Mesendoderm (in vitro differentiated cells): Measurements from ENCODE around the gene TECPR2.
A peak's percentile ranks its signal among the peaks of the same experiment; 100 is the strongest.

Experiments
- DNase-seq: peaks from one replicate; pipeline ENCODE4 v3.0.0; 2013
- H2AK5ac ChIP-seq: 2 replicates; pipeline ENCODE4 v1.6.1; 2013; ENCODE audit warnings: low read length, inconsistent platforms
- H2BK120ac ChIP-seq: 2 replicates; pipeline ENCODE4 v1.6.1; 2013; ENCODE audit warnings: low read depth, mild to moderate bottlenecking, low read length, moderate library complexity, mixed read lengths
- H2BK15ac ChIP-seq: replicated peaks from 2 replicates; pipeline ENCODE4 v1.6.1; 2013; ENCODE audit warnings: low read depth, mild to moderate bottlenecking, moderate library complexity
- H2BK5ac ChIP-seq: 2 replicates; pipeline ENCODE4 v1.6.1; 2013; ENCODE audit warnings: low read length, inconsistent platforms
- H3K18ac ChIP-seq: 2 replicates; pipeline ENCODE4 v1.6.1; 2013; ENCODE audit warnings: mild to moderate bottlenecking, low read length, mixed read lengths
- H3K23ac ChIP-seq: one replicate; pipeline ENCODE4 v1.6.1; 2013; ENCODE audit warnings: low read length
- H3K27ac ChIP-seq: 2 replicates; pipeline ENCODE4 v1.5.1; 2013; ENCODE audit warnings: low read depth, mild to moderate bottlenecking, inconsistent platforms, low read length, moderate library complexity
- H3K27me3 ChIP-seq: 2 replicates; pipeline ENCODE4 v1.6.1; 2013; ENCODE audit warnings: low read length, control low read depth, mild to moderate bottlenecking, inconsistent platforms; ENCODE audit not compliant: insufficient read depth, poor library complexity
- H3K36me3 ChIP-seq: 2 replicates; pipeline ENCODE4 v1.6.1; 2013; ENCODE audit warnings: low read length, inconsistent platforms; ENCODE audit not compliant: control insufficient read depth, insufficient read depth
- H3K4ac ChIP-seq: one replicate; pipeline ENCODE4 v1.6.1; 2013; ENCODE audit warnings: low read depth, mild to moderate bottlenecking, low read length, moderate library complexity
- H3K4me1 ChIP-seq: 2 replicates; pipeline ENCODE4 v1.6.1; 2013; ENCODE audit warnings: low read depth, low read length, inconsistent platforms; ENCODE audit not compliant: control insufficient read depth
- H3K4me2 ChIP-seq: 2 replicates; pipeline ENCODE4 v1.6.1; 2013; ENCODE audit warnings: low read length
- H3K4me3 ChIP-seq: 2 replicates; pipeline ENCODE4 v1.5.1; 2013; ENCODE audit warnings: mild to moderate bottlenecking, low read length
- H3K56ac ChIP-seq: one replicate; pipeline ENCODE4 v1.6.1; 2013; ENCODE audit warnings: low read length
- H3K79me1 ChIP-seq: 2 replicates; pipeline ENCODE4 v1.6.1; 2013; ENCODE audit warnings: low read length, inconsistent platforms
- H3K79me2 ChIP-seq: 2 replicates; pipeline ENCODE4 v1.6.1; 2013; ENCODE audit warnings: mild to moderate bottlenecking, low read length; ENCODE audit not compliant: control insufficient read depth, insufficient read depth
- H3K9ac ChIP-seq: 2 replicates; pipeline ENCODE4 v1.6.1; 2013; ENCODE audit warnings: low read length, inconsistent platforms
- H4K5ac ChIP-seq: one replicate; pipeline ENCODE4 v1.6.1; 2013; ENCODE audit warnings: low read length
- H4K8ac ChIP-seq: one replicate; pipeline ENCODE4 v1.6.1; 2013; ENCODE audit warnings: low read depth, mild to moderate bottlenecking, control low read depth, low read length, moderate library complexity
- WGBS: extraction: QIAGEN DNeasy Blood & Tissue Kit; methylation state at CpG from one replicate; pipeline ENCODE4 v1.1.7; 2013; ENCODE audit warnings: low lambda C conversion rate, missing lambda C conversion rate; ENCODE audit not compliant: insufficient coverage; ENCODE audit errors: extremely low coverage; 5-methylcytosine and 5-hydroxymethylcytosine counted together

TECPR2 gene

GRCh38 chr14:102525219-102525928 lies 162.6 kb downstream of the TECPR2 start:
- Histone ChIP-seq H3K36me3 (no peaks in the 10 kb centered on the region), H2BK5ac (peak overlapping the region; percentile 8), H3K27me3 (no peaks in the 10 kb centered on the region), H3K4me1 (no peaks in the 10 kb centered on the region), H3K9ac (peak overlapping the region; percentile 73), H3K56ac (peak overlapping the region; percentile 88), H3K4ac (peak overlapping the region; percentile 48), H3K4me3 (peak overlapping the region; percentile 42), H3K79me1 (no peaks in the 10 kb centered on the region), H4K5ac (no peak overlapping the region), H4K8ac (no peak overlapping the region), H3K23ac (no peak overlapping the region), H3K4me2 (peak overlapping the region; percentile 79), H2BK15ac (no peak overlapping the region), H2AK5ac (no peak overlapping the region), H3K79me2 (no peaks in the 10 kb centered on the region), H3K27ac (peak overlapping the region; percentile 55), H3K18ac (peak overlapping the region; percentile 33), H2BK120ac (no peak overlapping the region)
- DNase-seq, result no peak
- no CpG with 5 or more reads among the region's 11 CpGs for WGBS

DNA sequence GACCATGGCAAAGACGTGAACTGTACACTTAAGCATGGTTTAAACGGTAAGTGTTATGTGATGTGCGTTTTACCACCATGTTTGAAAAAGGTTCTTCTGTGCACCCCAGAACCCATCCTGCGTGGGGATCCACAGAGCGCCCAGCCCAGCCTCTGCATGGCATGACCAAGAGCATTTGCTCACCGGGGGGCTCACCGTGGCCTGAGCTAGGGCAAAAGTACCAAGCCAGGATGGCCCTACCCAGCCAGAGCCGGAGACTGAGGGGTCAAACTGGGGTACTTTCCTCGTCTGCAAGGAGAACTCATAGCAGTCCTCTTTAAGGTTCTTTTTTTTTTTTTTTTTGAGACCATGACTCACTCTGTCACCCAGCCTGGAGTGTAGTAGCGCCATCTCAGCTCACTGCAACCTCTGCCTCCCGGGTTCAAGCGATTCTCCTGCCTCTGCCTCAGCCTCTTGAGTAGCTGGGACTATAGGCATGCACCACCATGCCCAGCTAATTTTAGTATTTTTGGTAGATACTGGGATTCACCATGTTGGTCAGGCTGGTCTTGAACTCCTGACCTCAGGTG lies 163.3 kb downstream of the TECPR2 start:
- H3K79me2 ChIP-seq, result no peaks in the 10 kb centered on the region
- no peaks in the 10 kb centered on the region for H3K79me1 ChIP-seq
- no peak overlapping the region for H2BK120ac ChIP-seq
- no peak overlapping the region for H3K27ac ChIP-seq
- no CpG with 5 or more reads among the region's 12 CpGs for WGBS
- H3K23ac ChIP-seq, result no peak overlapping the region
- no peak overlapping the region for H3K4me2 ChIP-seq
- H4K8ac ChIP-seq, result no peak overlapping the region
- DNase-seq, result no peak
- H3K56ac ChIP-seq, result peak overlapping the region; percentile 65
- H3K4me1 ChIP-seq, result no peaks in the 10 kb centered on the region
- H2BK5ac ChIP-seq, result no peak overlapping the region
- H4K5ac ChIP-seq, result no peak overlapping the region
- no peaks in the 10 kb centered on the region for H3K27me3 ChIP-seq
- H3K36me3 ChIP-seq, result no peaks in the 10 kb centered on the region
- H2AK5ac ChIP-seq, result no peak overlapping the region
- no peak overlapping the region for H3K4ac ChIP-seq
- no peak overlapping the region for H3K4me3 ChIP-seq
- H3K9ac ChIP-seq, result no peak overlapping the region
- no peak overlapping the region for H2BK15ac ChIP-seq
- H3K18ac ChIP-seq, result no peak overlapping the region

- Histone ChIP-seq H3K79me2 (no peaks in the 10 kb centered on the region), H4K8ac (no peak overlapping the region), H2BK120ac (no peak overlapping the region), H3K4me2 (no peak overlapping the region), H2BK5ac (no peak overlapping the region), H3K18ac (no peak overlapping the region), H3K23ac (no peak overlapping the region), H3K9ac (no peak overlapping the region), H3K27me3 (no peaks in the 10 kb centered on the region), H4K5ac (no peak overlapping the region), H3K56ac (no peak overlapping the region), H2BK15ac (no peak overlapping the region), H2AK5ac (no peak overlapping the region), H3K36me3 (no peaks in the 10 kb centered on the region), H3K27ac (no peak overlapping the region), H3K79me1 (no peaks in the 10 kb centered on the region), H3K4ac (no peak overlapping the region), H3K4me3 (no peak overlapping the region), H3K4me1 (no peaks in the 10 kb centered on the region)
- no CpG with 5 or more reads among the region's 11 CpGs for WGBS
- no peak for DNase-seq
Measured at GRCh38 chr14:102528431-102529170, 165.9 kb downstream of the TECPR2 start.

DNA sequence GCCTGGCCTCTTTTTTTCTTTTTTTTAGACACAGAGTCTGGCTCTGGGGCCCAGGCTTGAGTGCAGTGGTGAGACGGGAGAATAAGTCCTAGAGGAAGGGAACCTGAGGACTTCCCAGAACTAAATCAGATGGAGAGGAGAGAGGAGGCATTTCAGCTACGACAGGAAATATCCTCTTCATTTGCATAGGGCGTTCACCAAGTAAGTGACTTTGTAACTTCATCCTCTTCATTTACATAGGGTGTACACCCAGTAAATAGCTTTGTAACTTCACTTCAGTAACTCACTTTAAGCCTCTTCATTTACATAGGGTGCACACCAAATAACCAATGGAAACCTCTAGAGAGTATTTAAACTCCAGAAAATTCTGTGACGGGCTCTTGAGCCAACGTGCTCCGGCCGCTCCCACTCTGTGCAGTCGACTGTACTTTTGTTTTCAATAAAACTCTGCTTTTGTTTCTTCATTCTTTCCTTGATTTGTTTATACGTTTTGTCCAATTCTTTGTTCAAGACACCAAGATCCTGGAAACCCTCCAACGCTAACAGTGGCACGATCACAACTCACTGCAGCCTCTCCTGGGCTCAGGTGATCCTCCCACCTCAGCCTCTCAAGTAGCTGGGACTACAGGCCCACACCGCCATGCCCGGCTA lies 168.2 kb downstream of the TECPR2 start:
- Histone ChIP-seq H3K4me3 (no peak overlapping the region), H3K23ac (no peak overlapping the region), H3K27ac (no peak overlapping the region), H3K27me3 (no peaks in the 10 kb centered on the region), H3K79me1 (no peaks in the 10 kb centered on the region), H3K79me2 (no peaks in the 10 kb centered on the region), H3K36me3 (no peaks in the 10 kb centered on the region), H2BK5ac (no peak overlapping the region), H3K4me2 (no peak overlapping the region), H2AK5ac (no peak overlapping the region), H3K4ac (no peak overlapping the region), H4K5ac (no peak overlapping the region), H2BK120ac (no peak overlapping the region), H3K9ac (no peak overlapping the region), H3K4me1 (no peaks in the 10 kb centered on the region), H2BK15ac (no peak overlapping the region), H3K18ac (no peak overlapping the region), H3K56ac (no peak overlapping the region), H4K8ac (no peak overlapping the region)
- WGBS, result no CpG with 5 or more reads among the region's 13 CpGs
- no peak for DNase-seq

GRCh38 chr14:102532204-102532658 lies 169.5 kb downstream of the TECPR2 start:
- H3K4me1 ChIP-seq, result no peaks in the 10 kb centered on the region
- H3K9ac ChIP-seq, result no peak overlapping the region
- H3K79me1 ChIP-seq, result no peaks in the 10 kb centered on the region
- H2BK15ac ChIP-seq, result no peak overlapping the region
- H3K27me3 ChIP-seq, result no peaks in the 10 kb centered on the region
- H3K36me3 ChIP-seq, result no peaks in the 10 kb centered on the region
- no peak overlapping the region for H3K23ac ChIP-seq
- no CpG with 5 or more reads among the region's 3 CpGs for WGBS
- no peak overlapping the region for H3K4me2 ChIP-seq
- no peak overlapping the region for H3K18ac ChIP-seq
- no peak overlapping the region for H2AK5ac ChIP-seq
- H2BK120ac ChIP-seq, result no peak overlapping the region
- H2BK5ac ChIP-seq, result no peak overlapping the region
- no peak overlapping the region for H4K8ac ChIP-seq
- no peak overlapping the region for H3K56ac ChIP-seq
- H3K4ac ChIP-seq, result no peak overlapping the region
- H3K27ac ChIP-seq, result no peak overlapping the region
- no peak overlapping the region for H3K4me3 ChIP-seq
- DNase-seq, result no peak
- no peak overlapping the region for H4K5ac ChIP-seq
- H3K79me2 ChIP-seq, result no peaks in the 10 kb centered on the region
